HEK293 (cell line): ENCODE measurements around the gene KIF18A.

Source experiments
- CTCF ChIA-PET: fragments of 350-600 bp; formaldehyde crosslinking; extraction: SDS; loops from one replicate; lab custom pipeline; 2021; ENCODE audit warnings: antibody characterized with exemption; lab: Yijun Ruan, JAX
- POLR2A ChIA-PET: fragments of 300-600 bp; formaldehyde crosslinking; extraction: SDS; loops from one replicate; lab custom pipeline; 2020; ENCODE audit warnings: antibody characterized with exemption, inconsistent platforms; lab: Yijun Ruan, JAX
- H3K27ac ChIP-seq: fragments of 200-500 bp; sonication (Bioruptor generic); 2 replicates; pipeline ENCODE4 v1.5.1; 2014; ENCODE audit warnings: low read depth, low read length, control low read depth, inconsistent platforms; ENCODE audit errors: extremely low read depth
- H3K36me3 ChIP-seq, 2 experiments: fragments of 200-500 bp in 1 of 2; sonication (Bioruptor generic) in 1 of 2; 1 replicate in 1 of 2; 2 replicates in 1 of 2; pipeline ENCODE4 v1.5.1; 2014 to 2017; ENCODE audit warnings: inconsistent platforms in 2 of 2, low read length in 2 of 2; ENCODE audit not compliant: control insufficient read depth in 2 of 2, insufficient read depth in 1 of 2
- H3K4me1 ChIP-seq: fragments of 200-500 bp; sonication (Bioruptor generic); 2 replicates; pipeline ENCODE4 v1.5.1; 2014; ENCODE audit warnings: mild to moderate bottlenecking, low read length, inconsistent platforms; ENCODE audit not compliant: control insufficient read depth, insufficient read depth
- H3K4me3 ChIP-seq: 2 replicates; pipeline ENCODE4 v1.5.1; 2011; ENCODE audit warnings: low read depth, mild to moderate bottlenecking, control low read depth, low read length, moderate library complexity
- H3K9me3 ChIP-seq: fragments of 200-500 bp; sonication (Bioruptor generic); 2 replicates; pipeline ENCODE4 v1.5.1; 2014; ENCODE audit warnings: low read depth, low read length, inconsistent platforms; ENCODE audit not compliant: control insufficient read depth, insufficient read depth
- BCL11B ChIP-seq: fragments of 450-650 bp; formaldehyde crosslinking; IDR thresholded peaks from 2 replicates; pipeline ENCODE4 v1.5.1; 2016; ENCODE audit warnings: low read depth, missing biosample characterization, missing genetic modification characterization
- FEZF1 ChIP-seq: fragments of 450-650 bp; formaldehyde crosslinking; IDR thresholded peaks from 2 replicates; pipeline ENCODE4 v1.5.1; 2016; ENCODE audit warnings: missing biosample characterization, missing genetic modification characterization
- OSR2 ChIP-seq: fragments of 450-650 bp; formaldehyde crosslinking; IDR thresholded peaks from 2 replicates; pipeline ENCODE4 v1.5.1; 2016; ENCODE audit warnings: missing biosample characterization, missing genetic modification characterization
- SETDB1 ChIP-seq: IDR thresholded peaks from one replicate; pipeline ENCODE4 v1.6.1; 2017; ENCODE audit warnings: mild to moderate bottlenecking, low read length, moderate library complexity, mixed read lengths; ENCODE audit not compliant: insufficient read length
- ZBTB48 ChIP-seq: fragments of 450-650 bp; formaldehyde crosslinking; IDR thresholded peaks from 2 replicates; pipeline ENCODE4 v1.5.1; 2016; ENCODE audit warnings: missing biosample characterization, missing genetic modification characterization
- ZFP3 ChIP-seq: fragments of 450-650 bp; formaldehyde crosslinking; IDR thresholded peaks from 2 replicates; pipeline ENCODE4 v1.5.1; 2016; ENCODE audit warnings: low read depth, missing biosample characterization, missing genetic modification characterization
- ZFP37 ChIP-seq: fragments of 450-650 bp; formaldehyde crosslinking; IDR thresholded peaks from 2 replicates; pipeline ENCODE4 v1.5.1; 2016; ENCODE audit warnings: missing biosample characterization, missing genetic modification characterization
- ZIC2 ChIP-seq: fragments of 450-650 bp; formaldehyde crosslinking; IDR thresholded peaks from 2 replicates; pipeline ENCODE4 v1.5.1; 2016; ENCODE audit warnings: missing biosample characterization, missing genetic modification characterization
- ZNF184 ChIP-seq: fragments of 450-650 bp; IDR thresholded peaks from 2 replicates; pipeline ENCODE4 v1.5.1; 2018; ENCODE audit warnings: missing biosample characterization, mild to moderate bottlenecking, missing genetic modification characterization
- ZNF23 ChIP-seq: fragments of 450-650 bp; formaldehyde crosslinking; IDR thresholded peaks from 2 replicates; pipeline ENCODE4 v1.5.1; 2016; ENCODE audit warnings: missing biosample characterization, missing genetic modification characterization, borderline replicate concordance
- ZNF302 ChIP-seq: fragments of 450-650 bp; formaldehyde crosslinking; IDR thresholded peaks from 2 replicates; pipeline ENCODE4 v1.5.1; 2016; ENCODE audit warnings: missing biosample characterization, missing genetic modification characterization, low read depth
- ZNF391 ChIP-seq: fragments of 450-650 bp; formaldehyde crosslinking; IDR thresholded peaks from 2 replicates; pipeline ENCODE4 v1.5.1; 2016; ENCODE audit warnings: low read depth, missing biosample characterization, missing genetic modification characterization, borderline replicate concordance
- ZNF555 ChIP-seq: fragments of 450-650 bp; formaldehyde crosslinking; conservative IDR thresholded peaks from 2 replicates; pipeline ENCODE4 v1.5.1; 2017; ENCODE audit warnings: missing biosample characterization, mild to moderate bottlenecking, missing genetic modification characterization, inconsistent platforms
- ZNF776 ChIP-seq: fragments of 450-650 bp; formaldehyde crosslinking; IDR thresholded peaks from 2 replicates; pipeline ENCODE4 v1.5.0; 2017; ENCODE audit warnings: missing biosample characterization, missing genetic modification characterization, borderline replicate concordance
- ZNF777 ChIP-seq: fragments of 450-650 bp; formaldehyde crosslinking; IDR thresholded peaks from 2 replicates; pipeline ENCODE4 v1.5.1; 2017; ENCODE audit warnings: missing biosample characterization, missing genetic modification characterization, borderline replicate concordance
- TF ChIP-seq, protein P1 (sequence below): fragments of 450-650 bp; formaldehyde crosslinking; IDR thresholded peaks from 2 replicates; pipeline ENCODE4 v1.5.1; 2016; ENCODE audit warnings: missing biosample characterization, missing genetic modification characterization, borderline replicate concordance
- TF ChIP-seq, protein P2 (sequence below): fragments of 450-650 bp; formaldehyde crosslinking; IDR thresholded peaks from 2 replicates; pipeline ENCODE4 v1.5.1; 2017; ENCODE audit warnings: missing biosample characterization, mild to moderate bottlenecking, missing genetic modification characterization, moderate library complexity
- TF ChIP-seq, protein P3 (sequence below): fragments of 450-650 bp; formaldehyde crosslinking; IDR thresholded peaks from 2 replicates; pipeline ENCODE4 v1.5.1; 2016; ENCODE audit warnings: missing biosample characterization, missing genetic modification characterization
- TF ChIP-seq, protein P4 (sequence below): fragments of 450-650 bp; formaldehyde crosslinking; IDR thresholded peaks from 2 replicates; pipeline ENCODE4 v1.5.1; 2016; ENCODE audit warnings: missing biosample characterization, missing genetic modification characterization
- TF ChIP-seq, protein P5 (sequence below): fragments of 450-650 bp; formaldehyde crosslinking; IDR thresholded peaks from 2 replicates; pipeline ENCODE4 v1.5.1; 2016; ENCODE audit warnings: missing biosample characterization, missing genetic modification characterization

The KIF18A gene

DNA sequence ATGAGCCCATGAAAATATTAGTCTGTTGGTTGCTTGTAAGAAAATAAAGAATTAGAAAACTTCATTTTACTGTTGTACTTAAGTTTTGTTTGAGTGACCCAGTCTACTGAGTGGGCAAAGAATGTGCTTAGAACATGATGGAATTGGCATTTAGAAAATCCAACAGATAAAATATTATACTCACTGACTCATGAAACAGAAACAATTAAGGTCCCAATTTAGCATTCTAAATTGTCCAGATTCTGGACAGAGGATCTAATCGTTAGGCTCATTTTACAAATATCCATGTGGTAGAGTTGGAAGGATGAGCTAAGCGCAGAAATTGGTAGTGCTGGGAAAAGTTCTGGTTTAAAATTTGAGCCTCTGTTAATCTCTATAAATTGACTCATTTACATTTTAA, 45.6 kb upstream of the KIF18A start (continued):
- TF ChIP-seq ZBTB48 (tag by site-specific recombination): no peak
- no peak for TF ChIP-seq SETDB1
- no peak for TF ChIP-seq ZNF777 (tag by site-specific recombination)
- TF ChIP-seq, all 188 proteins: peak for 0

DNA sequence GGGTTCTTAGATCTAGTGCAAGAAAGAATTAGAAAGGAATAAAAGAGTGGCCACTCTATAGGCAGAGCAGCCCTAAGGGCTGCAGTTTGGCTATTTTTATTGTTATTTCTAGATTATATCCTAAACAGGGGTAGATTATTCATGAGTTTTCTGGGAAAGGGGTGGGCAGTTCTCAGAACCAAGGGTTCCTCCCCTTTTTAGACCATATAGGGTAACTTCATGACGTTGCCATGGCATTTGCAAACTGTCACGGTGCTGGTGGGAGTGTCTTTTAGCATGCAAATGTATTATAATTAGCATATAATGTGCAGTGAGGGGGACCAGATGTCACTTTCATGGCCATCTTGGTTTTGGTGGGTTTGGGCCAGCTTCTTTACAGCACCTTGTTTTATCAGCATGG, 44.8 kb upstream of the KIF18A start:
- H3K4me3 ChIP-seq: no peak overlapping the region
- TF ChIP-seq, protein P1, sequence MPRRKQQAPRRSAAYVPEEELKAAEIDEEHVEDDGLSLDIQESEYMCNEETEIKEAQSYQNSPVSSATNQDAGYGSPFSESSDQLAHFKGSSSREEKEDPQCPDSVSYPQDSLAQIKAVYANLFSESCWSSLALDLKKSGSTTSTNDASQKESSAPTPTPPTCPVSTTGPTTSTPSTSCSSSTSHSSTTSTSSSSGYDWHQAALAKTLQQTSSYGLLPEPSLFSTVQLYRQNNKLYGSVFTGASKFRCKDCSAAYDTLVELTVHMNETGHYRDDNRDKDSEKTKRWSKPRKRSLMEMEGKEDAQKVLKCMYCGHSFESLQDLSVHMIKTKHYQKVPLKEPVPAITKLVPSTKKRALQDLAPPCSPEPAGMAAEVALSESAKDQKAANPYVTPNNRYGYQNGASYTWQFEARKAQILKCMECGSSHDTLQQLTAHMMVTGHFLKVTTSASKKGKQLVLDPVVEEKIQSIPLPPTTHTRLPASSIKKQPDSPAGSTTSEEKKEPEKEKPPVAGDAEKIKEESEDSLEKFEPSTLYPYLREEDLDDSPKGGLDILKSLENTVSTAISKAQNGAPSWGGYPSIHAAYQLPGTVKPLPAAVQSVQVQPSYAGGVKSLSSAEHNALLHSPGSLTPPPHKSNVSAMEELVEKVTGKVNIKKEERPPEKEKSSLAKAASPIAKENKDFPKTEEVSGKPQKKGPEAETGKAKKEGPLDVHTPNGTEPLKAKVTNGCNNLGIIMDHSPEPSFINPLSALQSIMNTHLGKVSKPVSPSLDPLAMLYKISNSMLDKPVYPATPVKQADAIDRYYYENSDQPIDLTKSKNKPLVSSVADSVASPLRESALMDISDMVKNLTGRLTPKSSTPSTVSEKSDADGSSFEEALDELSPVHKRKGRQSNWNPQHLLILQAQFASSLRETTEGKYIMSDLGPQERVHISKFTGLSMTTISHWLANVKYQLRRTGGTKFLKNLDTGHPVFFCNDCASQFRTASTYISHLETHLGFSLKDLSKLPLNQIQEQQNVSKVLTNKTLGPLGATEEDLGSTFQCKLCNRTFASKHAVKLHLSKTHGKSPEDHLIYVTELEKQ (tag by site-specific recombination): no peak
- TF ChIP-seq, protein P2, sequence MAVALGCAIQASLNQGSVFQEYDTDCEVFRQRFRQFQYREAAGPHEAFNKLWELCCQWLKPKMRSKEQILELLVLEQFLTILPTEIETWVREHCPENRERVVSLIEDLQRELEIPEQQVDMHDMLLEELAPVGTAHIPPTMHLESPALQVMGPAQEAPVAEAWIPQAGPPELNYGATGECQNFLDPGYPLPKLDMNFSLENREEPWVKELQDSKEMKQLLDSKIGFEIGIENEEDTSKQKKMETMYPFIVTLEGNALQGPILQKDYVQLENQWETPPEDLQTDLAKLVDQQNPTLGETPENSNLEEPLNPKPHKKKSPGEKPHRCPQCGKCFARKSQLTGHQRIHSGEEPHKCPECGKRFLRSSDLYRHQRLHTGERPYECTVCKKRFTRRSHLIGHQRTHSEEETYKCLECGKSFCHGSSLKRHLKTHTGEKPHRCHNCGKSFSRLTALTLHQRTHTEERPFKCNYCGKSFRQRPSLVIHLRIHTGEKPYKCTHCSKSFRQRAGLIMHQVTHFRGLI (tag by site-specific recombination): no peak
- TF ChIP-seq ZNF555 (tag by site-specific recombination) (no peak), OSR2 (tag by site-specific recombination) (no peak), ZFP3 (tag by site-specific recombination) (no peak), FEZF1 (no peak), ZNF776 (tag by site-specific recombination) (no peak), ZIC2 (tag by site-specific recombination) (no peak), ZNF23 (tag by site-specific recombination) (no peak)
- TF ChIP-seq, protein P3, sequence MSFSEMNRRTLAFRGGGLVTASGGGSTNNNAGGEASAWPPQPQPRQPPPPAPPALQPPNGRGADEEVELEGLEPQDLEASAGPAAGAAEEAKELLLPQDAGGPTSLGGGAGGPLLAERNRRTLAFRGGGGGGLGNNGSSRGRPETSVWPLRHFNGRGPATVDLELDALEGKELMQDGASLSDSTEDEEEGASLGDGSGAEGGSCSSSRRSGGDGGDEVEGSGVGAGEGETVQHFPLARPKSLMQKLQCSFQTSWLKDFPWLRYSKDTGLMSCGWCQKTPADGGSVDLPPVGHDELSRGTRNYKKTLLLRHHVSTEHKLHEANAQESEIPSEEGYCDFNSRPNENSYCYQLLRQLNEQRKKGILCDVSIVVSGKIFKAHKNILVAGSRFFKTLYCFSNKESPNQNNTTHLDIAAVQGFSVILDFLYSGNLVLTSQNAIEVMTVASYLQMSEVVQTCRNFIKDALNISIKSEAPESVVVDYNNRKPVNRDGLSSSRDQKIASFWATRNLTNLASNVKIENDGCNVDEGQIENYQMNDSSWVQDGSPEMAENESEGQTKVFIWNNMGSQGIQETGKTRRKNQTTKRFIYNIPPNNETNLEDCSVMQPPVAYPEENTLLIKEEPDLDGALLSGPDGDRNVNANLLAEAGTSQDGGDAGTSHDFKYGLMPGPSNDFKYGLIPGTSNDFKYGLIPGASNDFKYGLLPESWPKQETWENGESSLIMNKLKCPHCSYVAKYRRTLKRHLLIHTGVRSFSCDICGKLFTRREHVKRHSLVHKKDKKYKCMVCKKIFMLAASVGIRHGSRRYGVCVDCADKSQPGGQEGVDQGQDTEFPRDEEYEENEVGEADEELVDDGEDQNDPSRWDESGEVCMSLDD (tag by site-specific recombination): no peak
- H3K9me3 ChIP-seq: no peaks in the 10 kb centered on the region
- H3K27ac ChIP-seq: no peak overlapping the region
- POLR2A ChIA-PET: no interaction called here
- CTCF ChIA-PET: interaction anchor here (0.7 kb wide), 1 partner anchor 11 kb away, joined by 4 read pairs; no protein-coding TSS in a partner anchor
- peaks cover 0 to 9% of the 10 kb centered on the region in 2 experiments; a peak in 1 of 3 replicates for H3K36me3 ChIP-seq
- no peaks in the 10 kb centered on the region for H3K4me1 ChIP-seq

DNA sequence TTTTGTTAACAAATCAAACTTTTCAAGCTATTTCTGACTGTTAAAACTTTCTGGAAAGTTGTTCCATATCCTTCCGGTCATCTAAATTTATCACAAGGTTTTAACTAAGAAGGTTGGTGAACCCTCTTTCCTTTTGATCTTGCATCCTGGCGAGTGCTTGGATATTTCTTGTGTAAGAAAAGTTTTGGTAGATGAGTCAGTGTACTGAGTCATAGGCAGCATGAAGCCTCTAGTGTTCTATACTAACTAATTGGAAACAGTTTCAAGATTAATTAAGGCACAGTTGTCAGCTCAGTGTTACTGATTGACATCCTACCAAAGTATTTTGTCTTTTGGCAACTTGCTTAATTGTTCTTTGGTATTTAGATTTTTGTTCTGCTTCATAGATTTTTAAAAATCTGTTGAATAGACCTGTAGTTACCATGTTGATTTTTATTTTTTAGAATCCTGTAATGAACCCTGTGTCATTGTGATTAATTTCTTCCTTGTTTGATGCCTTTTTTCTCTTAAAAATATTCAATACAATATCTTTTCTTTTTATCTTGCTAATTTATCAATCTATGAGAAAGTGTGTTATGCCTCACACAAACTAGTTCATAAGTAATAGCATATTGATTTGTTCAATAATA, 38.3 kb upstream of the KIF18A start:
- CTCF ChIA-PET: no interaction called here
- H3K4me1 ChIP-seq: no peaks in the 10 kb centered on the region; the same call in 1 of the 2 replicates
- H3K27ac ChIP-seq: no peak overlapping the region
- H3K36me3 ChIP-seq: no peaks in the 10 kb centered on the region
- TF ChIP-seq ZNF302 (tag by site-specific recombination) (no peak), ZNF184 (tag by site-specific recombination) (peak; percentile 85), ZNF391 (tag by site-specific recombination) (no peak), ZFP37 (no peak), BCL11B (tag by site-specific recombination) (no peak)
- TF ChIP-seq, protein P4, sequence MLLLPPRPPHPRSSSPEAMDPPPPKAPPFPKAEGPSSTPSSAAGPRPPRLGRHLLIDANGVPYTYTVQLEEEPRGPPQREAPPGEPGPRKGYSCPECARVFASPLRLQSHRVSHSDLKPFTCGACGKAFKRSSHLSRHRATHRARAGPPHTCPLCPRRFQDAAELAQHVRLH: no peak
- TF ChIP-seq, protein P5, sequence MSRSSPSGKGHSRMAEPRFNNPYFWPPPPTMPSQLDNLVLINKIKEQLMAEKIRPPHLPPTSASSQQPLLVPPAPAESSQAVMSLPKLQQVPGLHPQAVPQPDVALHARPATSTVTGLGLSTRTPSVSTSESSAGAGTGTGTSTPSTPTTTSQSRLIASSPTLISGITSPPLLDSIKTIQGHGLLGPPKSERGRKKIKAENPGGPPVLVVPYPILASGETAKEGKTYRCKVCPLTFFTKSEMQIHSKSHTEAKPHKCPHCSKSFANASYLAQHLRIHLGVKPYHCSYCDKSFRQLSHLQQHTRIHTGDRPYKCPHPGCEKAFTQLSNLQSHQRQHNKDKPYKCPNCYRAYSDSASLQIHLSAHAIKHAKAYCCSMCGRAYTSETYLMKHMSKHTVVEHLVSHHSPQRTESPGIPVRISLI: no peak
- POLR2A ChIA-PET: no interaction called here
- no peaks in the 10 kb centered on the region for H3K9me3 ChIP-seq
- no peak overlapping the region for H3K4me3 ChIP-seq
